ENCODE results near the gene RSKR. TPM values are rescaled to one million over a fixed set of nuclear protein-coding genes. Genes with fewer than 3 reads are reported as not detected.
"Not testable (repeated sequence)": the region's sequence is repeated elsewhere in the genome, so short reads cannot be mapped to it uniquely, and the experiment has no call there.

RSKR gene
- total RNA-seq, 1 donor from 2014 or later: 26.5 TPM

GRCh38 chr17:28612531-28612930 is 1.5 kb downstream of the RSKR start:
- Mint-ChIP-seq H3K27ac (peak overlapping the region; percentile 15), H3K4me3 (no peak overlapping the region), H3K36me3 (peaks cover 24% of the 10 kb centered on the region), H3K9me3 (no peaks in the 10 kb centered on the region), H3K4me1 (peaks cover 5% of the 10 kb centered on the region), H3K27me3 (ENCODE audit: insufficient read depth, low read depth) (peaks cover 5% of the 10 kb centered on the region)
- H3K4me1 ChIP-seq: no peaks in the 10 kb centered on the region
- no peak for TF ChIP-seq CTCF (IDR thresholded peaks at IDR 0.05)
- no peak for TF ChIP-seq EZH2phosphoT487 (IDR thresholded peaks at IDR 0.05)
- TF ChIP-seq EZH2 (IDR thresholded peaks at IDR 0.05): no peak
- no peak overlapping the region for H3K4me3 ChIP-seq
- no peaks in the 10 kb centered on the region for H3K27me3 ChIP-seq
- no peaks in the 10 kb centered on the region for H3K9me3 ChIP-seq (ENCODE audit: low read depth)
- H3K9ac ChIP-seq: no peak overlapping the region
- no peaks in the 10 kb centered on the region for H3K79me2 ChIP-seq (ENCODE audit: low read depth)
- H3K27ac ChIP-seq: no peak overlapping the region
- no peak overlapping the region for H3K4me2 ChIP-seq
- no peaks in the 10 kb centered on the region for H4K20me1 ChIP-seq (ENCODE audit: low read depth)
- H2AFZ ChIP-seq (replicated peaks): no peak overlapping the region
- peaks cover 14% of the 10 kb centered on the region for H3K36me3 ChIP-seq
- no peak for DNase-seq (ENCODE audit: low spot score)
- H3F3A ChIP-seq (ENCODE audit: low read depth): peaks cover 16% of the 10 kb centered on the region

- Histone ChIP-seq H3K4me1 (no peaks in the 10 kb centered on the region), H3K9me3 (ENCODE audit: low read depth) (no peaks in the 10 kb centered on the region), H2AFZ (replicated peaks) (no peak overlapping the region), H3K27me3 (no peaks in the 10 kb centered on the region), H3K4me3 (no peak overlapping the region), H3K36me3 (peaks cover 7% of the 10 kb centered on the region), H3F3A (ENCODE audit: low read depth) (peaks cover 16% of the 10 kb centered on the region), H4K20me1 (ENCODE audit: low read depth) (no peaks in the 10 kb centered on the region), H3K4me2 (no peak overlapping the region), H3K27ac (no peak overlapping the region), H3K79me2 (ENCODE audit: low read depth) (no peaks in the 10 kb centered on the region), H3K9ac (no peak overlapping the region)
- Mint-ChIP-seq H3K4me3 (no peak overlapping the region), H3K9me3 (no peaks in the 10 kb centered on the region), H3K27me3 (ENCODE audit: insufficient read depth, low read depth) (peaks cover 5% of the 10 kb centered on the region), H3K36me3 (peaks cover 19% of the 10 kb centered on the region), H3K4me1 (peaks cover 5% of the 10 kb centered on the region), H3K27ac (no peak overlapping the region)
- DNase-seq (ENCODE audit: low spot score): no peak
- TF ChIP-seq EZH2 (IDR thresholded peaks at IDR 0.05): no peak
- TF ChIP-seq EZH2phosphoT487 (IDR thresholded peaks at IDR 0.05): no peak
- no peak for TF ChIP-seq CTCF (IDR thresholded peaks at IDR 0.05)
Observed at GRCh38 chr17:28610376-28610775, 3.6 kb downstream of the RSKR start.

GRCh38 chr17:28604031-28604430 is 10.0 kb downstream of the RSKR start:
- not testable (repeated sequence) for H3K27ac ChIP-seq; H3K9me3 ChIP-seq (ENCODE audit: low read depth); H3K9ac ChIP-seq; H3K36me3 Mint-ChIP-seq; H3K4me3 ChIP-seq; H3K4me2 ChIP-seq; H4K20me1 ChIP-seq (ENCODE audit: low read depth); H3K27ac Mint-ChIP-seq; H3K36me3 ChIP-seq; H3K79me2 ChIP-seq (ENCODE audit: low read depth); H3K4me3 Mint-ChIP-seq; DNase-seq (ENCODE audit: low spot score); H3K27me3 Mint-ChIP-seq (ENCODE audit: insufficient read depth, low read depth); H2AFZ ChIP-seq (replicated peaks); H3K9me3 Mint-ChIP-seq
- H3K4me1 ChIP-seq: peaks cover 13% of the 10 kb centered on the region
- peaks cover 20% of the 10 kb centered on the region for H3K4me1 Mint-ChIP-seq
- H3K27me3 ChIP-seq: peaks cover 11% of the 10 kb centered on the region
- H3F3A ChIP-seq (ENCODE audit: low read depth): peaks cover 27% of the 10 kb centered on the region

GRCh38 chr17:28599311-28600184 is 14.4 kb downstream of the RSKR start:
- no peak overlapping the region for H3K9ac ChIP-seq
- peaks cover 13% of the 10 kb centered on the region for H4K20me1 ChIP-seq (ENCODE audit: low read depth)
- H3K9me3 ChIP-seq (ENCODE audit: low read depth): no peaks in the 10 kb centered on the region
- peak overlapping the region; percentile 99 for H3K4me2 ChIP-seq
- Mint-ChIP-seq H3K27me3 (ENCODE audit: insufficient read depth, low read depth) (peaks cover 5% of the 10 kb centered on the region), H3K4me1 (peaks cover 32% of the 10 kb centered on the region), H3K36me3 (peaks cover 9% of the 10 kb centered on the region), H3K9me3 (no peaks in the 10 kb centered on the region), H3K4me3 (peak overlapping the region; percentile 98), H3K27ac (no peak overlapping the region)
- H3K27me3 ChIP-seq: peaks cover 11% of the 10 kb centered on the region
- peaks cover 29% of the 10 kb centered on the region for H3F3A ChIP-seq (ENCODE audit: low read depth)
- peak overlapping the region; percentile 86 for H2AFZ ChIP-seq (replicated peaks)
- peak overlapping the region; percentile 99 for H3K4me3 ChIP-seq
- H3K27ac ChIP-seq: no peak overlapping the region
- DNase-seq (ENCODE audit: low spot score): no peak
- peaks cover 20% of the 10 kb centered on the region for H3K36me3 ChIP-seq
- TF ChIP-seq EZH2phosphoT487 (IDR thresholded peaks at IDR 0.05) (no peak), CTCF (IDR thresholded peaks at IDR 0.05) (no peak), EZH2 (IDR thresholded peaks at IDR 0.05) (no peak)
- peaks cover 42% of the 10 kb centered on the region for H3K79me2 ChIP-seq (ENCODE audit: low read depth)
- H3K4me1 ChIP-seq: peaks cover 20% of the 10 kb centered on the region
